ENCODE results near the gene SPATA25.
"Not testable (repeated sequence)": the region's sequence is repeated elsewhere in the genome, so short reads cannot be mapped to it uniquely, and the experiment has no call there.

The SPATA25 gene

GRCh38 chr20:45887346-45887715, at the start of gene SPATA25:
TSS of gene SPATA25 (minus strand) at chr20:45887622. CDS start at chr20:45887590, 32 bp downstream.
- no peak for DNase-seq

GRCh38 chr20:45935416-45936046, 48.1 kb upstream of the SPATA25 start:
- no peak for DNase-seq

- peak; percentile 100 for DNase-seq
Measured at GRCh38 chr20:45934586-45935415, 47.4 kb upstream of the SPATA25 start, which contains the start of gene PCIF1. TSS of gene PCIF1 (plus strand) at chr20:45934683. CDS start at chr20:45939000, 4,317 bp downstream.

- DNase-seq = peak; percentile 28
Measured at GRCh38 chr20:45934046-45934585, 46.7 kb upstream of the SPATA25 start.

- peak; percentile 60 for DNase-seq
Measured at GRCh38 chr20:45933266-45934045, 46.0 kb upstream of the SPATA25 start.

GRCh38 chr20:45931680-45932079, 44.3 kb upstream of the SPATA25 start:
- DNase-seq = not testable (repeated sequence)

- DNase-seq = no peak
Measured at GRCh38 chr20:45927071-45927878, 39.9 kb upstream of the SPATA25 start.

GRCh38 chr20:45926731-45927070, 39.3 kb upstream of the SPATA25 start:
- no peak for DNase-seq

GRCh38 chr20:45925821-45926506, 38.5 kb upstream of the SPATA25 start:
- no peak for DNase-seq

GRCh38 chr20:45924391-45925261, 37.2 kb upstream of the SPATA25 start:
- DNase-seq = peak; percentile 55

GRCh38 chr20:45921337-45922189, 34.1 kb upstream of the SPATA25 start:
- no peak for DNase-seq

GRCh38 chr20:45920462-45921336, 33.3 kb upstream of the SPATA25 start:
- peak; percentile 81 for DNase-seq

GRCh38 chr20:45919542-45920399, 32.3 kb upstream of the SPATA25 start:
- DNase-seq = no peak

- no peak for DNase-seq
Measured at GRCh38 chr20:45918779-45919537, 31.5 kb upstream of the SPATA25 start.

GRCh38 chr20:45918182-45918737, 30.8 kb upstream of the SPATA25 start:
- DNase-seq = peak; percentile 30

- DNase-seq = peak; percentile 60
Measured at GRCh38 chr20:45917790-45918141, 30.3 kb upstream of the SPATA25 start.

GRCh38 chr20:45913116-45913515, 25.7 kb upstream of the SPATA25 start:
- peak; percentile 89 for DNase-seq

Measured in suppressor macrophage treated with lipopolysaccharide for 4 hours (primary cell).